K562 (cell line): ENCODE data around the gene CTRB2. TPM values are rescaled to one million over a fixed set of nuclear protein-coding genes. Genes with fewer than 3 reads are reported as not detected.
"Not testable (repeated sequence)": the region's sequence is repeated elsewhere in the genome, so short reads cannot be mapped to it uniquely, and the experiment has no call there.

Experiments
- ATAC-seq: fragments of 200-7000 bp; cut with Tn5 transposase; 3 replicates; pipeline ENCODE4 v1.9.1; 2020; ENCODE audit warnings: moderate library complexity
- BruUV-seq: library from RNA; stranded (reverse); fragments of 400-500 nt; replicated peaks from 2 replicates; lab custom pipeline; 2021; lab: Mats Ljungman, UMichigan
- CTCF ChIA-PET: fragments of 300-600 bp; formaldehyde crosslinking; extraction: SDS; loops from one replicate; lab custom pipeline; 2021; ENCODE audit warnings: low intra/inter-chr PET ratio; lab: Yijun Ruan, JAX
- POLR2A ChIA-PET: fragments of 300-600, 350-650 bp; sonication (Branson Sonifier 250); formaldehyde crosslinking; extraction: SDS; loops from one replicate; lab custom pipeline; 2021; ENCODE audit warnings: antibody characterized with exemption, inconsistent platforms; lab: Yijun Ruan, JAX
- DNase-seq, 4 experiments: peaks; one replicate each; pipeline versions ENCODE4 v3.0.0 to v3.0.0-alpha.2; 2011 to 2018; ENCODE audit warnings: low spot score in 3 of 4, mixed read lengths in 3 of 4; ENCODE audit errors: extremely low read depth in 1 of 4
- FAIRE-seq: peaks from 2 replicates; lab custom pipeline; 2011; peaks lifted over from hg19 to GRCh38; lab: Jason Lieb, UNC
- H2AFZ ChIP-seq: 2 replicates; pipeline ENCODE4 v1.6.0; 2011; ENCODE audit warnings: low read depth, low read length, control low read depth, inconsistent platforms
- H3K27ac ChIP-seq: fragments of 200-600 bp; 3 replicates; pipeline ENCODE4 v1.8.0; 2011; ENCODE audit warnings: low read depth, mild to moderate bottlenecking, control low read depth, inconsistent platforms, low read length, moderate library complexity, mixed read lengths; ENCODE audit errors: extremely low read depth
- H3K27me3 ChIP-seq, 2 experiments: fragments of 300-600 bp in 1 of 2; 2 replicates in 1 of 2; 3 replicates in 1 of 2; pipeline versions ENCODE4 v1.6.0 to v1.8.0; 2011; ENCODE audit warnings: inconsistent platforms in 2 of 2, low read length in 2 of 2, mild to moderate bottlenecking in 1 of 2, mixed read lengths in 1 of 2, moderate library complexity in 1 of 2; ENCODE audit not compliant: control insufficient read depth in 2 of 2, insufficient read depth in 2 of 2
- H3K36me3 ChIP-seq: fragments of 300-600 bp; 3 replicates; pipeline ENCODE4 v1.8.0; 2011; ENCODE audit warnings: mild to moderate bottlenecking, low read length, inconsistent platforms; ENCODE audit not compliant: control insufficient read depth, insufficient read depth
- H3K4me1 ChIP-seq, 2 experiments: fragments of 200-600 bp in 1 of 2; replicated peaks in 1 of 2; 2 replicates in 1 of 2; 3 replicates in 1 of 2; pipeline versions ENCODE4 v1.5.1 to v1.8.0; 2011; ENCODE audit warnings: inconsistent platforms in 2 of 2, low read length in 2 of 2, mild to moderate bottlenecking in 1 of 2, mixed read lengths in 1 of 2, moderate library complexity in 1 of 2; ENCODE audit not compliant: control insufficient read depth in 2 of 2, insufficient read depth in 2 of 2
- H3K4me2 ChIP-seq: 2 replicates; pipeline ENCODE4 v1.6.1; 2011; ENCODE audit warnings: low read length, control low read depth, inconsistent platforms, mixed read lengths; ENCODE audit not compliant: insufficient read depth
- H3K4me3 ChIP-seq: fragments of 200-600 bp; sonication (generic), shearing (Covaris generic); 2 replicates; pipeline ENCODE4 v1.5.1; 2016; ENCODE audit warnings: control low read depth, inconsistent platforms
- H3K79me2 ChIP-seq: fragments of 200-600 bp; 3 replicates; pipeline ENCODE4 v1.8.0; 2011; ENCODE audit warnings: low read length, inconsistent platforms; ENCODE audit not compliant: control insufficient read depth, insufficient read depth
- H3K9ac ChIP-seq, 2 experiments: 2 replicates each; pipeline versions ENCODE4 v1.6.0 to v1.6.1; 2011; ENCODE audit warnings: low read depth in 2 of 2, low read length in 2 of 2, control low read depth in 1 of 2, inconsistent platforms in 1 of 2, mild to moderate bottlenecking in 1 of 2, mixed read lengths in 1 of 2; ENCODE audit not compliant: insufficient read depth in 1 of 2
- H3K9me1 ChIP-seq: one replicate; pipeline ENCODE4 v1.6.0; 2011; ENCODE audit warnings: inconsistent platforms, mild to moderate bottlenecking, low read length, moderate library complexity; ENCODE audit not compliant: control insufficient read depth, insufficient read depth
- H3K9me3 ChIP-seq: replicated peaks from 2 replicates; pipeline ENCODE4 v1.5.1; 2011; ENCODE audit warnings: low read depth, low read length, inconsistent platforms; ENCODE audit not compliant: control insufficient read depth, insufficient read depth
- H4K20me1 ChIP-seq: replicated peaks from 2 replicates; pipeline ENCODE4 v1.6.1; 2011; ENCODE audit warnings: low read length, inconsistent platforms, mixed read lengths; ENCODE audit not compliant: control insufficient read depth, insufficient read depth
- ZNF311 ChIP-seq: fragments of 250-450 bp; sonication (Bioruptor Pico); IDR thresholded peaks from 2 replicates; pipeline ENCODE4 v1.4.0; 2020; ENCODE audit warnings: mild to moderate bottlenecking, moderate library complexity
- WGBS: fragments of 100-300 bp; shearing (Covaris generic); methylation state at CpG from one replicate; pipeline ENCODE4 v1.1.6; 2016; ENCODE audit warnings: low coverage, mixed read lengths; ENCODE audit not compliant: insufficient coverage; ENCODE audit errors: missing lambda C conversion rate; 5-methylcytosine and 5-hydroxymethylcytosine counted together
- in situ Hi-C: fragments of 300-500 bp; cut with MboI; formaldehyde crosslinking; loops from 4 replicates; pipeline ENCODE4 v1.15.0; 2018; ENCODE audit warnings: inconsistent platforms, mixed read lengths
- intact Hi-C: fragments of 100-400 bp; cut with micrococcal nuclease; formaldehyde crosslinking; loops from 2 replicates; pipeline ENCODE4 v1.14.2; 2022
- polyA plus RNA-seq, 8 experiments: library from polyadenylated mRNA; depleted of rRNA in 4 of 8; stranded (reverse) in 5 of 8; unstranded in 3 of 8; fragments of >200 nt; fragmentation: Nextera tagmentation in 2 of 8; fragmentation: Illumina TruSeq in 1 of 8; extraction: Ambion mirVana in 2 of 8; extraction: Trizol in 1 of 8; gene quantifications; 2 replicates each; pipeline versions ENCODE4 v1.2.1 to v1.2.3, GENCODE V29; 2011 to 2014; ENCODE audit warnings: inconsistent platforms in 1 of 8, missing spikeins in 1 of 8
- total RNA-seq, 7 experiments: library from RNA; depleted of rRNA in 6 of 7; stranded (reverse); fragments of >200 nt in 6 of 7; fragmentation: Illumina TruSeq in 2 of 7; extraction: Trizol in 2 of 7; gene quantifications; 2 replicates each; pipeline versions ENCODE4 v1.2.1 to v1.2.3, GENCODE V29; 2011 to 2021; ENCODE audit warnings: low replicate concordance in 1 of 7
- TF ChIP-seq, protein P1 (sequence below): sonication (generic); formaldehyde crosslinking; IDR thresholded peaks from 2 replicates; pipeline ENCODE4 v1.8.1; 2023; ENCODE audit warnings: mild to moderate bottlenecking, missing genetic modification reagents
- TF ChIP-seq, protein P2 (sequence below): IDR thresholded peaks from 2 replicates; pipeline ENCODE4 v1.6.1; 2011; ENCODE audit warnings: borderline replicate concordance, low read depth, mild to moderate bottlenecking, moderate library complexity, low read length; ENCODE audit not compliant: insufficient read depth, poor library complexity, severe bottlenecking

The CTRB2 gene
- total and polyA plus RNA-seq, 9 of the 15 experiments (the other 6 are each of a cell fraction or from before 2014, with no cell fraction given): 5.1 TPM; not detected in 8

DNA sequence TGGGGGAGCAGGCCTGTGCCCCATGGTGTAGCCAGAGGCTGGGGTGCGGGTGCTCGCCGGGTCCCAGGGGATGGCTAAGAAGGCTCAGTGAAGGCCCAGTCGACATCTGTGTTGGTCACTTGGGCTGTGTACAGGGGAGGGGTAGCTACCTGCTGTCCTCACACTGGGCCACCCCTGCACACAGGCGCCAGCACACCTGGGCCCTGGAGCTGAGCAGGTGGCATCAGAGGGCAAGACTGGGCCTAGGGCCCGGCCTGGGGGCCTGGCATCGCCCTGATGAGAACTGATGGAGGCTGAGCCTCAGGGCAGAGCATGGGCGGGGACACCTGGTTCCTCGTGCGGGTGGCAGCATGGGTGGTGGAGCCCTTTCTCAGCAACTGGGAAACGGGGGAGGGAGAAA is 870 bp upstream of the CTRB2 start:
- FAIRE-seq (no peak), DNase-seq (no peak), ATAC-seq (no peak)
- intact Hi-C loops (loop anchor here (2.0 kb wide), 1 partner anchor 17 kb away; no protein-coding TSS in a partner anchor), in situ Hi-C loops (loop anchor here (25.0 kb wide), 1 partner anchor 1979 kb away; the partner anchor contains the start of genes MON1B and SYCE1L)
- POLR2A ChIA-PET: no interaction called here
- Histone ChIP-seq H3K27ac (no peak overlapping the region), H3K4me1 (peaks cover 0 to 15% of the 10 kb centered on the region in 2 experiments; a peak in 2 of 5 replicates), H3K9ac (no peak overlapping the region), H3K9me3 (no peaks in the 10 kb centered on the region), H2AFZ (no peak overlapping the region), H3K9me1 (no peaks in the 10 kb centered on the region), H3K4me3 (no peak overlapping the region), H3K79me2 (no peaks in the 10 kb centered on the region), H3K36me3 (no peaks in the 10 kb centered on the region), H4K20me1 (no peaks in the 10 kb centered on the region), H3K27me3 (peaks cover 35 to 79% of the 10 kb centered on the region in 2 experiments), H3K4me2 (no peak overlapping the region)
- BruUV-seq: no TSS peak
- CTCF ChIA-PET: no interaction called here
- 26% methylated on average over 10 of the region's 11 CpGs for WGBS
- TF ChIP-seq, protein P1, sequence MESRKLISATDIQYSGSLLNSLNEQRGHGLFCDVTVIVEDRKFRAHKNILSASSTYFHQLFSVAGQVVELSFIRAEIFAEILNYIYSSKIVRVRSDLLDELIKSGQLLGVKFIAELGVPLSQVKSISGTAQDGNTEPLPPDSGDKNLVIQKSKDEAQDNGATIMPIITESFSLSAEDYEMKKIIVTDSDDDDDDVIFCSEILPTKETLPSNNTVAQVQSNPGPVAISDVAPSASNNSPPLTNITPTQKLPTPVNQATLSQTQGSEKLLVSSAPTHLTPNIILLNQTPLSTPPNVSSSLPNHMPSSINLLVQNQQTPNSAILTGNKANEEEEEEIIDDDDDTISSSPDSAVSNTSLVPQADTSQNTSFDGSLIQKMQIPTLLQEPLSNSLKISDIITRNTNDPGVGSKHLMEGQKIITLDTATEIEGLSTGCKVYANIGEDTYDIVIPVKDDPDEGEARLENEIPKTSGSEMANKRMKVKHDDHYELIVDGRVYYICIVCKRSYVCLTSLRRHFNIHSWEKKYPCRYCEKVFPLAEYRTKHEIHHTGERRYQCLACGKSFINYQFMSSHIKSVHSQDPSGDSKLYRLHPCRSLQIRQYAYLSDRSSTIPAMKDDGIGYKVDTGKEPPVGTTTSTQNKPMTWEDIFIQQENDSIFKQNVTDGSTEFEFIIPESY (CRISPR knock-in tag): no peak
- TF ChIP-seq ZNF311 (CRISPR knock-in tag): no peak
- TF ChIP-seq, protein P2, sequence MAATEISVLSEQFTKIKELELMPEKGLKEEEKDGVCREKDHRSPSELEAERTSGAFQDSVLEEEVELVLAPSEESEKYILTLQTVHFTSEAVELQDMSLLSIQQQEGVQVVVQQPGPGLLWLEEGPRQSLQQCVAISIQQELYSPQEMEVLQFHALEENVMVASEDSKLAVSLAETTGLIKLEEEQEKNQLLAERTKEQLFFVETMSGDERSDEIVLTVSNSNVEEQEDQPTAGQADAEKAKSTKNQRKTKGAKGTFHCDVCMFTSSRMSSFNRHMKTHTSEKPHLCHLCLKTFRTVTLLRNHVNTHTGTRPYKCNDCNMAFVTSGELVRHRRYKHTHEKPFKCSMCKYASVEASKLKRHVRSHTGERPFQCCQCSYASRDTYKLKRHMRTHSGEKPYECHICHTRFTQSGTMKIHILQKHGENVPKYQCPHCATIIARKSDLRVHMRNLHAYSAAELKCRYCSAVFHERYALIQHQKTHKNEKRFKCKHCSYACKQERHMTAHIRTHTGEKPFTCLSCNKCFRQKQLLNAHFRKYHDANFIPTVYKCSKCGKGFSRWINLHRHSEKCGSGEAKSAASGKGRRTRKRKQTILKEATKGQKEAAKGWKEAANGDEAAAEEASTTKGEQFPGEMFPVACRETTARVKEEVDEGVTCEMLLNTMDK: no peak

DNA sequence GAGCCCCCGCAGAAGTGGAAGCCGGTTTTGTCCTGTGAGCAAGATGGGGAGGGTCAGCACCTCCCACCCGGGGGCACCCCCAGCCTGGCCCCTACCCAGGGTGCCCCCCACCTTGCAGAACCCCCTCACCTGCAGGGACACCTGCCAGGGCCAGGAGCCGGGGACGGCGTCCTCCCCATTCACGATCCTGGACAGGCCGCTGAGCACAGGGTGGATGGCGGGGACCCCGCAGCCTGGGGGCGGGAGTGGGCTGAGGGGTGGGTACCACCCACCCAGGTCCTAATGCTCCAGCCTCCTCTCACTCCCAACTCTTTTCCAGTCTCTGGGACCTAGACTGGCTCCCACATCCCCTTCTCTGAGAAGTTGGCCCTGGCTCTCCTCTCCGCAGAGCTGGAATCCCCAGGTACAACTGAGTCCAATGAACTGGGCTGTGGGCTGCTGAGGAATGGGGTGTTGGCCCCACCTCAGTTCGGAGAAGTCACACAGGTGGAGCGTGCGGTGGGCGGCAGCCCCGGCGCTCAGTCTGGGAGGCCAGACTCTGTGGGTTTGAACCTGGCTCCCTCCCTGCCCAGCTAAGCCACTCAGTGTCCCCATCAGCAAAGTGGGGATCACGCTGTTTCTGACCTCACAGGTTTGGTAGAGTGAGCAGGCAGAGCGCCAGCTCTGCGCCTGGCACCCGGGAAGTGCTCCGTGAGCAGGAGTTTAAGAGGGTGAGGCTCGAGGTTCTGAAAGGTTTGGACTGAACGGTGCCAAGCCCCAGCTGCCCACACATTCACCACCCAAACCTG is 806 bp downstream of the CTRB2 start:
- H3K9me1 ChIP-seq, H4K20me1 ChIP-seq, CTCF ChIA-PET, H3K9me3 ChIP-seq, H3K4me3 ChIP-seq, H3K9ac ChIP-seq, H2AFZ ChIP-seq, FAIRE-seq, BruUV-seq, H3K36me3 ChIP-seq, H3K79me2 ChIP-seq, DNase-seq, H3K27ac ChIP-seq, H3K4me2 ChIP-seq, ATAC-seq: not testable (repeated sequence)
- POLR2A ChIA-PET: interaction anchor here (0.7 kb wide), 1 partner anchor 9 kb away, joined by 3 read pairs; no protein-coding TSS in a partner anchor
- intact Hi-C loops: loop anchor here (2.0 kb wide), 1 partner anchor 19 kb away; no protein-coding TSS in a partner anchor
- 17% methylated on average over 16 of the region's 25 CpGs for WGBS
- in situ Hi-C loops: loop anchor here (25.0 kb wide), 1 partner anchor 1981 kb away; the partner anchor contains the start of genes MON1B and SYCE1L
- H3K4me1 ChIP-seq: peaks cover 0 to 15% of the 10 kb centered on the region in 2 experiments; a peak in 2 of 5 replicates
- H3K27me3 ChIP-seq: peaks cover 31 to 72% of the 10 kb centered on the region in 2 experiments
